GM18508 (cell line): ENCODE results near the gene SLCO4A1.

Experiments
- ATAC-seq: cut with Tn5 transposase; IDR thresholded peaks from one replicate; pipeline ENCODE4 v1.9.1; 2021; ENCODE audit warnings: moderate number of reproducible peaks; ENCODE audit not compliant: insufficient read depth, unreplicated experiment

SLCO4A1 gene

DNA sequence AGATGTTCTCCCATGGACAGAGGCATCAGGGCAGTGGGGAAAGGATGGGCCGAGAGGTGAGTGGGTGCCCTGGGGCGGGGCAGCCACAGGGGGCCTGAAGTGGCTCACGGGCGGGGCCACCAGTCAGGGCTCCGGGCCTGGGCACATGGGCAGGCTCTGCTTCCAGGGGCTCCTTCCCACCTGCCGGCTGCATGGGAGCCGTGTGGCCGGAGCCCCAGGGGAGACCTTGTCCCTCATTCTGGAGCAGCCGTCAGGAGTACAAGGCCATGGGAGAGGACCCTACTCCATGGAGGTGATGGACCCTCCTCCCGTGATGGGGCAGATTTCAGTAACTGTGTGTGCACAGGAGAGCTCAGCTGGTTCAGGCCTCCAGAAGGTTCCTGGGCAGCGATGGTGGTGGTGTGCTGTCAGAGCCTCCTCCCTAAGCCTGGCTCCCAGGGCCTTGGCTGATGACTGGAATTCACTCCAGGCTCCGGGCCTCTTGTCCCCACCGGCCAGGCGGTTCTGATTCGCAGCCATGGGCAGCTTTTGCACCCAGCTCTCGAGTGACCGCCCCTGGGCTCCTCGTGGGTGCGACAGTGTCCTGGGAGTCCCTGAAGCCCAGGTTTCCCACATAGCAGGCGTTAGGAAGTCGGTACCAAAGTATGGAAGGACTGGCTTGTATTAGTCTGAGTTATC is 6.2 kb downstream of the SLCO4A1 start:
- no peak for ATAC-seq

DNA sequence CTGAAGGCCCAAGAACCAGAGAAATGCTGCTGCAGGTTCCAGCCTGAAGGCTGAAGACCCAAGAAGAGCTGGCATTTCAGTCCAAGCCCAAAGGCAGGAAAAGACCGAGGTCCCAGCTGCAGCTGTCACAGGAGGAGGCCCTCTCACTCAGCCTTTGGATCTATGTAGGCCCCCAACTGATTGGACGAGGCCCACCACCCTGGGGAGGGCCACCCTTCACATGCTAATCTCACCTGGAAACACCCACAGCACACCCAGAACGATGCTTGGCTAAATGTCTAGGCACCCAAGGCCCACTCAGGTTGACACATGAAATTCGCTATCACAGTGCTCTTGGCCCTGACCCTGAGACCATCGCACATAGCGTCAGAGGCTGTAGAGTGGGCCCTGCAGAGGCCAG is 6.8 kb downstream of the SLCO4A1 start:
- ATAC-seq, result no peak

DNA sequence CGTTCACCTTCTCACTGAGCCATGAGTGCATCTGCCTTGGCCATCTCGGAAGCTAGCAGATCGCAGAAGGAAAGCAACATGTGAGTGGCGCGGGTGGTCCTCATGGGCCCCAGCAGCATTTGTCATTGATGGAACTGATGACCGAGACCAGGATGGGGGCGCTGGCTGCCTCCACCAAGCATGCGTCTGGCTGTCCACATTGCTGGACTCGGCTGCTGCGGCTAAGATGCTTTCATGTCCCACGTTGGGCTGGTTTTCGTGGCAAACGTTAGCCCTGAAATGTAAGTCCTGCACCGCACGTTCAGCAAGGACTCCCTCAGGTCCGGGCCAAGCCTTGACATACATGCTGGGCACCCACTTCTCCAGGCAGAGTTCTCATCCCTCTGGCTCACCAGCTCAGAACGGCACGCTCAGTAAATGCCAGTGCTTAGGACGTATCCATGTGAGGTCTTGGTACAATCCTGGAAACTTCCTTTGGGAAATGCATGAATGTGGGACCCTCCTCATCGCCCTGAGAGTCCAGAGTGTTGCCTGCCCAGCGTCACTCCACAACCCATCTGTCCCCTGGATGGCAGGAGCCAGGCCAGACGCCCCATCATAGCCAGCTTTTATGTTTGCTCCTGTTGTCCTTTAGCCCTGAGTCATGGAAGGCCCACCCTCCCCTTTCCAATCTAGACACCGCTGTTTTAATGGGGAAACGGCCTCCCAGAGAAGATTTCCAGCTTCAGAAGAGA is 8.4 kb downstream of the SLCO4A1 start:
- ATAC-seq, result no peak

DNA sequence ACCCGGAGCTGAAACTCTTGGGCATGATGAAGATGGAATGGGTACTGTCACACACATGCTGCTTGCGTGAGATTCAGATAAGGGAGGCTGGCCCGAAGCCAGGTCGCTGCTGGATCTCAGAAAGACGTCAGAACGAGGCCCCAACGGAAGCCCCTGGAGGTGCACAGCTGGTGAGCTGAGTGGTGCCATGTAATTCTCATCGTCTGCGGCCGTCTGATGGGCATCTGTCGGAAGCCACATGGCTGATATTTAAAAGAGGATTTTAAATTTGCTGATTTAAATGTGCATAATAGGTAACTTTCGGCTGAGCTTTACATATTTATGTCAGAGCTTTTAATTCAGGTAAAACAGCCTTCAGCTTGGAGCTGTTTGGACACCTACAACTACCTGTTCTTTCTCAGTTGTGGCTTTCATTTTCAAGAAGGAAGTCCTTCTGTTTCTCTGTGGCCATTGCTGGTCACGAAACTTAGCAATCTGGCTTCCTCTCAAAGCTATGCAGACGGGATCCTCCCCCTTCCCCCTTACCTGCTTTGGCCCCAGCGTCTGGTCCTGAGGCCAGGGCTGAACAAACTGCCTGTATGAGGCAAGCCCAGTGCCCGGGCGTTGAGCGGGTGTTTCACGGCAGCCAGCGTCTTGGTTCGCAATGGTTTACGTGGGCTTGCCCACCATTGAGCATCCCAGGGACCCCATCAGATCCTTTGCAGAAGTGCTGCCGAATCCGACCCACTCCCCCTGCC is 9.2 kb downstream of the SLCO4A1 start:
- peak; percentile 50 for ATAC-seq

DNA sequence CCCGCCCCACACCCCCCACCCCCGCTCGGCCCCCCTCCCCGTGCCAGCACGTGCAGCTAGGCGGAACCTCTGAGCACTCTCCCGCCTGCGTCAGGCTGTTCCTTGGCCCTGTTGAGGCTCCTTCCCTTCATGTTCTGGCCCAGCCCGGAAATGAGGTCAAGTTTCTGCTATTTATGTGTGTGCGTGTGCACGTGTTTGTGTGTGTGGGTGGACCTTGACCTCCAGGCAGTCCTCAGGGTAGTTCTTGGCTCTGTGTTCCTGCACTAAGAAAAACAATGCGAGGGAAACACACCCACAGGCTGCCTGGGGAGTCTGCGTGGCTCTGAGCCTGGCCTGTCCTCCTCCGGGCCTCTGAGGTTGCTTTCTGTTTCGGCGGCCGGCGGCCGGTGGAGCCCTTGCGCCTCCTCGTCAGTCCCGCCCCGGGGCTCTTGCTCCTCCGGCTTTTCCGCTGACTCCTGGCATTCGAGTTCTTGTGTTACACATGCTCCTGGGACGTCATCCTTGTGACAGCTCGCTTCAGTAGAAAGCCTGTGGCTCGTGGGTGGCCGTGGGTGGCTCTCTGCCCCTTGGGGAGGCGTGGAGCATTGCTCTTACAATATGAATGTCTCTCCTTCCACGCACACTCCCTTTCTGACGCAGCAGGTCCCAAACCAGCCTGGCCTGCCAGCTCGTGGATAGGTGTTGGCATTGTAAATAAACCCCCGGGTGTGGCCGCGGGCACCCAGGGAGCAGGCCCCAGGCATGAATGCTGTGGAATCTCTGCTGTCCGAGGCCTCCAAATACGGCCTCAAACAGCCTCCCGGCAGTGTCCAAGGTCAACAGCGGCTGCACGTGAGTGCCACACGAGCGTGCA is 10.0 kb downstream of the SLCO4A1 start:
- no peak for ATAC-seq

DNA sequence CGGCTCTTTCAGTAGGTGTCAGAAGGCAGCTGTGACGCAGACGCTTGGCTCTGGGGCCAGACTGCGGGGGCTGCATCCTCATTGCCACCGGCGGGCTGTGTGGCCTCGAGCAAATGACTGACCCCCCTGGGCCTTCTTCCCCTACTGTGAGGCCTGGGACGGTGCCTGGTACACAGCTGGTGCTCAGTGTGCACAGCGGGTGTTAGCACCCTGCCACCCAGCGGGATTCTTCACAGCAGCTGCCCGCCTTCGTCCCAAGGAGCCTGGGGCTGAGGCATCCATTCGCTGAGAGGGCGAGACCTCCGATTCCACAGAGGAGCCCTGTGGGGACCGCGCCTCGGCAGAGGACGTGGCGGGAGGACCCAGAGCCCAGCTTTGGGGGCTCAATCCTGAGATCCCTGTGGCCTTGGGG is 10.6 kb downstream of the SLCO4A1 start:
- no peak for ATAC-seq

DNA sequence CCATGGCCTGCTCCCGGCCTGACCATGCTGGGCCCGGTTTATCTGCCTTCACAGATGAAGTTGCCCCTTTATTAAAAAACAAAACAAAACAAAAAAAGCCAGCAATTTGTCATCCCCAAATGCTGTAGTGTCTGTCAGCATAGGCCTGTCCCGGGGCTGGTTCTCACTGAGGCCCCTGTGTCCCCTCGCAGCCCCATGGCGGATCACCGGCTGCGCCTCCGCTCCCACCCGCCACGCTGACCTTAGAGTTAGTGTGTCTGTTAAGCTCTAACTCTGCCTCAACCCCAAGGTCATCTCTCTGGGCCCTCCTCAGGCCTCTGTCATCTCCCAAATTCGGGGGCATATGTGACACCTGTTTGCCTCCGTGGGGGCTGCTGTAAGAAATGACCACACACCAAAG is 11.1 kb downstream of the SLCO4A1 start:
- no peak for ATAC-seq

DNA sequence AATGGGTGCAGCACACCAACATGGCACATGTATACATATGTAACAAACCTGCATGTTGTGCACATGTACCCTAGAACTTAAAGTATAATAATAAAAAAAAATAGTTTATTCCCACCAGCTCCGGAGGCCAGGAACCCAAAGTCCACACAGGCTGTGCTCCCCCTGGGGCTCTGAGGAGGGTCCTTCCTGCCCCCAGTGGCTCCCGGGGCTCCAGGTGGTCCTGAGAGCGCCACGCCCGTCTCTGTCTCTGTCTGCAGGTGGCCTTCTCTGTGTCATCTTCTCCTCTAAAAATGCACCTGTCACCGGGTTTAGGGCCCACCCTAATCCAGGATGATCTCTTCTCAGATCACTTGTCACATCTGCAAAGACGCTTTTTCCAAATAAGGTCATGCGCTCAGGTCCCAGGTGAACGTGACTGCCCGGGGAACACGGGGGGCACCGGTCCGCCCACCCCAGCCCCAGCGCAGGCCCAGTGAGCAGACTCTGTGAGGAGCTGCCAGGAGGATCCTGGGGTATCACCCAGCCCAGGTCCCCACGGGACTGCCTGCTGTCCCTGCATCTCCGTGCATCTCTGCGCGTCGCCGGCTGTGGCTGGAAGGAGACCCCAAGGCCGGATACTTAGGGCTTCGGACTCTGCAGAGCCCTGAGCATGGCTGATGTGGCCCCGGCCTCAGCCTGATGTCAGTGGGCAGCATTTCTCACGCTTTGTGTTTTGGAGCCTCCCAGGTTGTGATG is 11.8 kb downstream of the SLCO4A1 start:
- ATAC-seq, result no peak

DNA sequence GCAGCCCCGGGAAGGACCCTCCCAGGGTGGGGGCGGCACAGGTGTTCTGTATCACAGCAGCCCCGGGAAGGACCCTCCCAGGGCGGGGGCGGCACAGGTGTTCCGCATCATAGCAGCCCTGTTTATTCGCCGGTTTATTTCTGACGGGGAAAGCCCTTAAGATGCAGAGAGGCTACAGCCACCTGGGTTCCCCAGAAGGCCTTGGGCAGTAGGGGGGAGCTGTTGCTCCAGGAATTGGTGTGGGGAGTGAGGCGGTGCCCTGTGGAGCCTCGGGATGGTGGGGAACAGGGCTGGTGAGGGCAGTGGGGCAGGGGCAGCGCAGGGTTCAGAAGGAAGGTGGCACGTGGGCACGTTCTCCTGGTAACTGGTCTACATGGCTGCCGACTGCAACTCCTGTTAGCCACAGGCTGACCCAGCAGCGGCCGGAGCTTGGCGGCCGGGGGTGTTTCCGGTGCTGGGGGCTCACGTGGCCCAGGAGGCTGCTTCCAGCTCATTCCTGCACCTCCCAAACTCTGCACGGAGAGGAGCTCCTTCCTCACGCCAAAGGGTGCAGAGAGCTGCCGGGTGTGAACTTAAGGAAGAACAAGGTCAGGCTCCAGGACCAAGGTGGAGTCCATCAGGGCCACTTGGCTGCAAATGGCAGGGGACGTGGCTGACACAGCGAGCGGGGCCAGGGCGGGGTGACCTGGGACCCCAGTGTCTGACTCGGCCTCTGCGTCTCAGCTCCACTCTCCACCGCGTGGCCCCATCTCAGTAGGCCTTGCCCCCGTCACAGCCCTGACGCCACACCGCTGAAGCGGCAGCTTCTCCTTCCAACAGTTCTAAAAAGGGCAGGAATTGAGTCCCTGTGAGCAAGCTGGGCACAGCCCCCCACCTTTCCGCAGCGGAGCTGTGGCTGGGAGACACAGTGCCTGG is 13.2 kb downstream of the SLCO4A1 start:
- no peak for ATAC-seq

DNA sequence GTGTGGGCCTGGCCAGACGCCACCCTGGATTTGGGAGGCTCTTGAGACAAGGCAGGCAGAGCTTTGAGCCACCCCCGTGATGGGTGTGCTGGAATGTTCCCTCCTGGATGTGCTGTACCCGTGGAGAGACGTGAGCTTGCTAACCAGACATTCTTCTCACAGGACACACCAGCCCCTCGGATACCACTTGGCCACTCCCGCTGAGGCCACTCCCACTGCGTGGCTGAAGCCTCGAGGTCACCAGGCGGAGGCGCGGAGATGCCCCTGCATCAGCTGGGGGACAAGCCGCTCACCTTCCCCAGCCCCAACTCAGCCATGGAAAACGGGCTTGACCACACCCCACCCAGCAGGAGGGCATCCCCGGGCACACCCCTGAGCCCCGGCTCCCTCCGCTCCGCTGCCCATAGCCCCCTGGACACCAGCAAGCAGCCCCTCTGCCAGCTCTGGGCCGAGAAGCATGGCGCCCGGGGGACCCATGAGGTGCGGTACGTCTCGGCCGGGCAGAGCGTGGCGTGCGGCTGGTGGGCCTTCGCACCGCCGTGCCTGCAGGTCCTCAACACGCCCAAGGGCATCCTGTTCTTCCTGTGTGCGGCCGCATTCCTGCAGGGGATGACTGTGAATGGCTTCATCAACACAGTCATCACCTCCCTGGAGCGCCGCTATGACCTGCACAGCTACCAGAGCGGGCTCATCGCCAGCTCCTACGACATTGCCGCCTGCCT is 14.1 kb downstream of the SLCO4A1 start:
- no peak for ATAC-seq

DNA sequence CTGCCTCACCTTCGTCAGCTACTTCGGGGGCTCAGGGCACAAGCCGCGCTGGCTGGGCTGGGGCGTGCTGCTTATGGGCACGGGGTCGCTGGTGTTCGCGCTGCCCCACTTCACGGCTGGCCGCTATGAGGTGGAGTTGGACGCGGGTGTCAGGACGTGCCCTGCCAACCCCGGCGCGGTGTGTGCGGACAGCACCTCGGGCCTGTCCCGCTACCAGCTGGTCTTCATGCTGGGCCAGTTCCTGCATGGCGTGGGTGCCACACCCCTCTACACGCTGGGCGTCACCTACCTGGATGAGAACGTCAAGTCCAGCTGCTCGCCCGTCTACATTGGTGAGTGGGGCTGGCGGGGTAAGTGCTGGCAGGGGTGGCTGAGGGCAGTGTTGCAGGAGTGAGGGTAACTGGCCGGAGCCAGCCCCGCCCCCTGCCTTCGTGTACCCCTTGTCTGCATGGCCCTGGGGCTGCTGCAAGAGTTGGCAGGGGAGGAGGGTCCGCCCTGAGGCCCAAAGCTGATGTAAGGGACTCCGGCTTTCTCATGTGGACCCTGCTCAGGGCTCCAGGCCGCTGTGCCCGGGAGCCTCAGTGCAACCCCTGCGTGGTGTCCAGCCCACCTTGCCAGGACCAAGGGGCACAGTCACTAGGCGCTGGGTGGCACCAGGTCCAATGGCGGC is 14.8 kb downstream of the SLCO4A1 start:
- ATAC-seq, result no peak

DNA sequence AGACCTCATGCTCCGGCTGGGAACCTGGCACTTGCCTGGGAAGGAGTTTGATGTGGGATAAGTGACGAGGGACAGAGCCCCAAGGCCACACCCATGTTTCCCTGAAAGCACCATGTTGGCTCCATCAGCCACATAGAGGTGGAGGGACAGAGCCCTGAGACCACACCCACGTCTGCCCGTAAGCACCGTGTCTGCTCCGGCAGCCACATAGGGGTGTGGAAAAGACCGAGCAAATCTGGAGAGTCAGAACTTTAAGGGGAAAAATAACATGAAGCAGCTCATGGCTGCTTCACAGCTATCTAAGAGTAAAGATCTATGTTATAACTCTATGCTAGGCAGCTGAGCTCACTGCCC is 15.3 kb downstream of the SLCO4A1 start:
- ATAC-seq, result no peak

DNA sequence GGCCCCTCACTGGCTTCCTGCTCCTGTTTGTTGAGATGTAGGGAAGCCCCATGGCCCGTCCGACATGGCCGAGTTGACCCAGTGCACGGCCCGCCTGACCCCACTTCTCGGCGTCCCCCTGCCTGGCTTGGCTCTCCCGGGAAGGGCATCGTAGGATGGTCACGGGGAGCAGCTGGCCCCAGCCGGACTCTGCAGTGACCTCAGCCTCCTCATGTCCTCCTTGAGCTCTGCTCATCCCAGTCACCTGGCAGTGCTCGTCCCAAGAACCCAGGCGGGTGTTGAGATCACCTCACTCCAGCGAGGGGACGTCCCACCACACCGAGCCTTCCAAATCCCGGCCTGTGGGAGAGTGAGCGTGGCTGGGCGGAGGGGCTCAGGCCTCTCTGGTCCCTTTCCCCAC is 15.7 kb downstream of the SLCO4A1 start:
- no peak for ATAC-seq

DNA sequence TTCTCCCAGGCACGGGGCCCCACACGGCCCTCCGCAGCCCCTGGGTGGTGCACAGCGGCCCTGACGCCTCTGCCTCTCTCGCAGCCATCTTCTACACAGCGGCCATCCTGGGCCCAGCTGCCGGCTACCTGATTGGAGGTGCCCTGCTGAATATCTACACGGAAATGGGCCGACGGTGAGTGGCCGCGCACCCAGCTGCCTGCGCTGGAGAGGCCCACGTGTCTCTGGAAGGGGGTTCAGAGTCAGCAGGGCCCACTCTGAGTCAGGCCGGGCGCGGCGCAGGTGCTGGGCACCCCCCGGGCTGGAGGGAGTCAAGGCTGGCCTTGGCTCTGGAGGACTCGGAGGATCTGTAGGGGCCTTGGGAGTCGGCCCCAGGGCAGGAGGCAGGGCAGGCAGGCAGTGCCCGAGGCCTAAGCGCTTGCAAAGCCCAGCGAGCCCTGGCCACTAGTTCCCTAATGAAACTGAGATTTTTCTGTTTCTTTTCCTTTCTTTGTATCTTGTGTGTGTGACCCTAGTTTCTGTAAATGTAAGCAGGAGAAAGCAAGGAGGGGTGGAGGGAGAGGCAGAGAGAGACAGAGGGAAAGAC is 16.4 kb downstream of the SLCO4A1 start:
- ATAC-seq, result no peak

DNA sequence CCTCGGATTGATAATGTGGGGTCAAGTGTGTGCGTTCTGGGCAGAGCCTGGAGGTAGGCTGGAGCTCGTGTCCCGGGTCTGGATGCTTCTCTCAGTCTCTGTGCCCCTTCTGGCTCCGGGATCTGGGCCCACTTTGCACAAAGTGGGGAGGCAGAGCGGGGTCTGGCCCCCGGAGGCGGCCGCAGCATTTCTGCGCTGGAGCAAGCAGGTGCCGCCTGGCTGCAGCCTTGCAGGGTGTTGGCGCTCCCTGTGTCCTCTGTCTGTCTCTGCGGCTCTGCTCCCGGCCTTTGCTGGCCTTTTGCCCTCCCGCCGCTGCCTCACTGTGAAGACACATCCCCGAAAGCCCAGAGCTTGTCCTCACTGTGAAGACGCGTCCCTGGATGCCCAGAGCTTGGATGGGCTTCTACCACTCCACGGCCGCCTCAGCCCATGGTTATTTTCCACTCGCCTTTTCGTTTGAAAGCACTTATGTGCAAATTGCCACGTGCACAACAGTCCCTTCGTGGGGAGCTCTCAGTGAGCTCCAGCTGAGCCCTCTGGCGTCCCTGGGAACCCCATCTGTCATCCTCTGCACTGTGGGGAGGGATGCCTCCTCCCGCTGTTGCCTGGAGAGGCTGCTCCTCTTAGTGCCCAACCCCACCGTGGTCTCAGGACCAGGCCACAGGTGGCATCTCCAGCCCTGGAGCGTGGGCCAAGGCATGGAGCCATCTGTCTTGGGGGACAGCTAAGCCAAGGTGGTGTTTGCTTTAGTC is 17.4 kb downstream of the SLCO4A1 start:
- no peak for ATAC-seq

DNA sequence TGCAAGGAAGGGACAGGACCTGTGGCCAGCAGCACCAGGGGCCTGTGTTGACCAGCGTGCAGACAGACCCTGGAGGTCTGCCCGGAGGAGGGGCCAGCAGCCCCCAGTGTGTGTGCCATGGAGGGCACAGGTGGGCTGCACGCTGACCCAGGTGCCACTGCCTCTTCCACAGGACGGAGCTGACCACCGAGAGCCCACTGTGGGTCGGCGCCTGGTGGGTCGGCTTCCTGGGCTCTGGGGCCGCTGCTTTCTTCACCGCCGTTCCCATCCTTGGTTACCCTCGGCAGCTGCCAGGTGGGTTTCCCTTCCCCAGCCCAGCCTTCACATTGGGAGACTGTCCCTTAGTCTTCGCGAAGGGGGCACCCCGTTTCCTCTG is 17.9 kb downstream of the SLCO4A1 start:
- ATAC-seq, result no peak

DNA sequence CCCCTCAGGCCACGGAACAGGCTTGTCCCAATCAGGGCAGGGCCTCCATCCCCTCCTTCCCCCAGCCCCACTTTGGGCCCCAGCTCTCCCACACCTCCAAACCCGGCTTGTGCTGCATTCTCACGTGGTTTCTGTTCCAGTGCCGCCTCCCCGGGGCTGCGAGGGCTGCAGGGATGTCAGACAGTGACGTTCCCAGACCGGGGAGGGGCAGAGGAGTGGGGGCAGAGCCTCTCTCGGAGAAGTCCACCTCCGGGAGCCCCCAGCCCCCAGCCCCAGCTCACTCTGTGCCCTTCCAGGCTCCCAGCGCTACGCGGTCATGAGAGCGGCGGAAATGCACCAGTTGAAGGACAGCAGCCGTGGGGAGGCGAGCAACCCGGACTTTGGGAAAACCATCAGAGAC is 18.5 kb downstream of the SLCO4A1 start:
- ATAC-seq, result no peak
